Endothelial cell of umbilical vein (primary cell): ENCODE data around the gene PPFIA1. TPM values are rescaled to one million over a fixed set of nuclear protein-coding genes. Genes with fewer than 3 reads are reported as not detected.

Experiments
- BruUV-seq: library from RNA; stranded (reverse); fragments of 400-500 nt; replicated peaks from 2 replicates; lab custom pipeline; 2021; lab: Mats Ljungman, UMichigan
- CTCF ChIA-PET: fragments of 300-600, 350-600 bp; sonication (Branson Sonifier 250); formaldehyde crosslinking; loops from one replicate; lab custom pipeline; 2021; ENCODE audit warnings: antibody characterized with exemption, inconsistent platforms; lab: Charles Lee
- POLR2A ChIA-PET: fragments of 300-600, 350-600 bp; sonication (Branson Sonifier 250); formaldehyde crosslinking; loops from one replicate; lab custom pipeline; 2021; ENCODE audit warnings: antibody characterized with exemption, inconsistent platforms; lab: Charles Lee
- DNase-seq: peaks from one replicate; pipeline ENCODE4 v3.0.0-alpha.2; 2011; ENCODE audit warnings: low read depth, low spot score
- FAIRE-seq: peaks from 2 replicates; lab custom pipeline; 2011; peaks lifted over from hg19 to GRCh38; lab: Jason Lieb, UNC
- H2AFZ ChIP-seq: 2 replicates; pipeline ENCODE4 v1.6.0; 2012; ENCODE audit warnings: low read depth, low read length, control low read depth, inconsistent platforms
- H3K27ac ChIP-seq: 2 replicates; pipeline ENCODE4 v1.5.1; 2011; ENCODE audit warnings: low read depth, mild to moderate bottlenecking, control low read depth, low read length, moderate library complexity; ENCODE audit not compliant: insufficient read depth
- H3K27me3 ChIP-seq, 2 experiments: 2 replicates each; pipeline versions ENCODE4 v1.6.0 to v1.6.1; 2011; ENCODE audit warnings: low read length in 2 of 2, mixed read lengths in 1 of 2; ENCODE audit not compliant: control insufficient read depth in 2 of 2, insufficient read depth in 2 of 2
- H3K36me3 ChIP-seq, 2 experiments: 2 replicates in 1 of 2; 3 replicates in 1 of 2; pipeline ENCODE4 v1.5.1; 2011; ENCODE audit warnings: low read length in 2 of 2, mild to moderate bottlenecking in 1 of 2, moderate library complexity in 1 of 2; ENCODE audit not compliant: control insufficient read depth in 2 of 2, insufficient read depth in 2 of 2; ENCODE audit errors: extremely low read depth in 1 of 2
- H3K4me1 ChIP-seq: 3 replicates; pipeline ENCODE4 v1.5.1; 2011; ENCODE audit warnings: mild to moderate bottlenecking, low read length; ENCODE audit not compliant: control insufficient read depth, insufficient read depth; ENCODE audit errors: extremely low read depth
- H3K4me2 ChIP-seq: 2 replicates; pipeline ENCODE4 v1.6.1; 2011; ENCODE audit warnings: low read length, control low read depth, mixed read lengths; ENCODE audit not compliant: insufficient read depth
- H3K4me3 ChIP-seq, 3 experiments: fragments of 200-600 bp in 1 of 3; sonication (generic), shearing (Covaris generic) in 1 of 3; replicated peaks in 1 of 3; 2 replicates each; pipeline ENCODE4 v1.5.1; 2011 to 2016; ENCODE audit warnings: control low read depth in 3 of 3, low read length in 3 of 3, mild to moderate bottlenecking in 2 of 3, inconsistent platforms in 1 of 3, low read depth in 1 of 3, moderate library complexity in 1 of 3; ENCODE audit not compliant: insufficient read depth in 1 of 3
- H3K79me2 ChIP-seq: 2 replicates; pipeline ENCODE4 v1.6.0; 2012; ENCODE audit warnings: low read length, inconsistent platforms; ENCODE audit not compliant: control insufficient read depth, insufficient read depth
- H3K9ac ChIP-seq: replicated peaks from 2 replicates; pipeline ENCODE3; 2011; ENCODE audit warnings: low read length, control low read depth; ENCODE audit not compliant: insufficient read depth; ENCODE audit errors: extremely low read depth
- H3K9me1 ChIP-seq: replicated peaks from 3 replicates; pipeline ENCODE4 v1.6.0; 2011; ENCODE audit warnings: mild to moderate bottlenecking, low read length; ENCODE audit not compliant: control insufficient read depth, insufficient read depth; ENCODE audit errors: extremely low read depth
- H3K9me3 ChIP-seq: replicated peaks from 2 replicates; pipeline ENCODE4 v1.5.1; 2012; ENCODE audit warnings: low read length, inconsistent platforms; ENCODE audit not compliant: control insufficient read depth, insufficient read depth
- H4K20me1 ChIP-seq: replicated peaks from 2 replicates; pipeline ENCODE3; 2011; ENCODE audit warnings: mild to moderate bottlenecking, low read length; ENCODE audit not compliant: control insufficient read depth, insufficient read depth; ENCODE audit errors: extremely low read depth
- EZH2 ChIP-seq: IDR thresholded peaks from 2 replicates; pipeline ENCODE4 v1.6.1; 2012; ENCODE audit warnings: borderline replicate concordance, low read depth, mild to moderate bottlenecking, moderate library complexity, low read length, inconsistent platforms; ENCODE audit not compliant: severe bottlenecking
- FOS ChIP-seq: IDR thresholded peaks from 2 replicates; pipeline ENCODE4 v1.6.1; 2011; ENCODE audit warnings: mild to moderate bottlenecking, low read length, moderate library complexity, borderline replicate concordance; ENCODE audit not compliant: insufficient read depth
- GATA2 ChIP-seq: IDR thresholded peaks from 2 replicates; pipeline ENCODE4 v1.7.0; 2011; ENCODE audit warnings: low read depth, mild to moderate bottlenecking, moderate library complexity, mixed read lengths, low read length; ENCODE audit not compliant: insufficient read length, insufficient read depth
- JUN ChIP-seq: IDR thresholded peaks from 2 replicates; pipeline ENCODE4 v1.6.1; 2011; ENCODE audit warnings: borderline replicate concordance, low read depth; ENCODE audit not compliant: insufficient read length, insufficient read depth
- MAX ChIP-seq: IDR thresholded peaks from 2 replicates; pipeline ENCODE4 v1.6.1; 2011; ENCODE audit not compliant: insufficient read depth, insufficient read length
- MYC ChIP-seq: IDR thresholded peaks from one replicate; pipeline ENCODE4 v1.6.1; 2011; ENCODE audit warnings: mild to moderate bottlenecking, low read depth, low read length
- POLR2A ChIP-seq: IDR thresholded peaks from 2 replicates; pipeline ENCODE4 v1.6.1; 2012; ENCODE audit warnings: low read depth, mild to moderate bottlenecking, control low read depth, low read length
- POLR2AphosphoS5 ChIP-seq: IDR thresholded peaks from 2 replicates; pipeline ENCODE4 v1.6.1; 2012; ENCODE audit warnings: low read depth, mild to moderate bottlenecking, control low read depth, low read length, moderate library complexity; ENCODE audit not compliant: insufficient read depth
- dilution Hi-C: fragments of 300-500 bp; cut with MboI; formaldehyde crosslinking; loops from one replicate; pipeline ENCODE4 v1.15.0; 2019; ENCODE audit warnings: low sequenced_read_pairs; ENCODE audit not compliant: extremely low pct_ligation_motif_present
- intact Hi-C: fragments of 100-400 bp; cut with micrococcal nuclease; formaldehyde crosslinking; loops from one replicate; pipeline ENCODE4 v1.10.0; 2022
- polyA plus RNA-seq, 4 experiments: library from polyadenylated mRNA; depleted of rRNA in 3 of 4; stranded (reverse) in 3 of 4; unstranded in 1 of 4; fragments of >200 nt; gene quantifications; 2 replicates each; pipeline versions ENCODE4 v1.2.1 to v1.2.3, GENCODE V29; 2011 to 2012; ENCODE audit warnings: missing spikeins in 1 of 4
- total RNA-seq: library from RNA; stranded (reverse); gene quantifications from 2 replicates; pipeline ENCODE4 v1.2.3, GENCODE V29; 2021
- TF ChIP-seq, protein P1 (sequence below), 2 donors: IDR thresholded peaks; 1 replicate in 1 of 2; 2 replicates in 1 of 2; pipeline ENCODE4 v1.5.1; 2011; ENCODE audit warnings: low read length in 2 of 2, mild to moderate bottlenecking in 2 of 2, moderate library complexity in 2 of 2, control low read depth in 1 of 2, inconsistent platforms in 1 of 2, low read depth in 1 of 2; ENCODE audit not compliant: insufficient read depth in 1 of 2; ENCODE audit errors: extremely low read depth in 1 of 2

PPFIA1 gene
- total and polyA plus RNA-seq, 2 donors (not counting 3 experiments of a cell fraction or from before 2014, with no cell fraction given) = 44.3 to 60.9 TPM

DNA sequence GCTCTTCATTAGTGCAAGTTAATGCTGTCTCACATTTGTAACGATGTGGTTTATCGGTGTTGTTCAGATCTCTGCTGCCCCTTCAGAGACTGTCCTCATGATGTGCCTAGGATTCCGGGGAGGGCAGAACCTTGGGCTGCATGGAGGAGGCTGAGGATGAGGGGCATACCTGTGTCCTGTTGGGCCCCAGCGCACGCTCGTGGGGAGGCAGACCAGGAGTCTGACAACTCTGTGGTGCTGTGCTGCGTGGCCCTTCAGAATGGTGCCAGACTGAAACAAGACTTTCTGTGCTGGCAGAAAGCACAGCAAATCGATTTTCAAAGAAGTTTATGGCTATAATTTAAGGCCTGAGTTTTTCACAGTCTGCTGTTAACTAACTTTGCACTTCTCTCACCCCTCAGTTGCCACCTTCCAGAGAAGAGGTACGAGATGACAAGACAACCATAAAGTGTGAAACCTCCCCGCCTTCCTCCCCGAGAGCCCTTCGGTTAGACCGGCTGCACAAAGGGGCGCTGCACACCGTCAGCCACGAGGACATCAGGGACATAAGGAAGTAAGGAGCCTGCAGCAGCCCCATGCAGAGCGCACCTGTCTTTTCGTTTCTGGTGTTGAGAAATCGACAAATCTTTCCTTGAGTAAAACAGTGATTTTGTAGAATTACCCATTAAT lies 83.5 kb downstream of the PPFIA1 start:
- Histone ChIP-seq H3K79me2 (no peaks in the 10 kb centered on the region), H3K9ac (no peak overlapping the region), H3K27ac (no peak overlapping the region), H4K20me1 (no peaks in the 10 kb centered on the region), H3K9me3 (no peaks in the 10 kb centered on the region), H3K4me3 (no peak overlapping the region), H3K36me3 (peaks cover 11 to 27% of the 10 kb centered on the region in 2 experiments), H3K4me1 (no peaks in the 10 kb centered on the region), H3K9me1 (no peaks in the 10 kb centered on the region), H3K27me3 (no peaks in the 10 kb centered on the region), H3K4me2 (no peak overlapping the region), H2AFZ (no peak overlapping the region)
- CTCF ChIA-PET = no interaction called here
- dilution Hi-C loops (no loop called here), intact Hi-C loops (no loop called here)
- TF ChIP-seq JUN (no peak), MAX (no peak), FOS (no peak), POLR2A (no peak)
- DNase-seq (no peak), FAIRE-seq (no peak)
- no TSS peak for BruUV-seq
- POLR2A ChIA-PET = no interaction called here

DNA sequence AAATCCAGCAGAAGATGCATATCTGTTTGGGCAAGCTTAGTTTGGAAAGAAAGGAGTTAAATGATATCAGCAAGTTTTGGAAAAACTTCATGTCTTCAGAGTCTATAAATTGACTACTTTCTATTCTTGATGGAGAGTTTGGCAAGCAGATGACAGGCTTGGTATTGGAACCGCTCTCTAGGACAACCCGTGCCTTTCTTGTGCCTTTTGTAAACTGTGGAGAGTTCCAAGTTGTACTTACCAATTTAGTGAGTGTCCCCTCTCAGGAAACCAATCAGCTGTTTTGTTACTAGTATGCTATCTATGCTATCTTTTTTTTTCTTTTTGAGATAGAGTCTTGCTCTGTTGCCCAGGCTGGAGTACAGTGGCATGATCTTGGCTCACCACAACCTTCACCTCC lies 84.1 kb downstream of the PPFIA1 start:
- no peak overlapping the region for H3K27ac ChIP-seq
- POLR2A ChIA-PET = no interaction called here
- no peak for TF ChIP-seq POLR2A
- TF ChIP-seq POLR2AphosphoS5 = no peak
- TF ChIP-seq MAX = no peak
- TF ChIP-seq, protein P1, sequence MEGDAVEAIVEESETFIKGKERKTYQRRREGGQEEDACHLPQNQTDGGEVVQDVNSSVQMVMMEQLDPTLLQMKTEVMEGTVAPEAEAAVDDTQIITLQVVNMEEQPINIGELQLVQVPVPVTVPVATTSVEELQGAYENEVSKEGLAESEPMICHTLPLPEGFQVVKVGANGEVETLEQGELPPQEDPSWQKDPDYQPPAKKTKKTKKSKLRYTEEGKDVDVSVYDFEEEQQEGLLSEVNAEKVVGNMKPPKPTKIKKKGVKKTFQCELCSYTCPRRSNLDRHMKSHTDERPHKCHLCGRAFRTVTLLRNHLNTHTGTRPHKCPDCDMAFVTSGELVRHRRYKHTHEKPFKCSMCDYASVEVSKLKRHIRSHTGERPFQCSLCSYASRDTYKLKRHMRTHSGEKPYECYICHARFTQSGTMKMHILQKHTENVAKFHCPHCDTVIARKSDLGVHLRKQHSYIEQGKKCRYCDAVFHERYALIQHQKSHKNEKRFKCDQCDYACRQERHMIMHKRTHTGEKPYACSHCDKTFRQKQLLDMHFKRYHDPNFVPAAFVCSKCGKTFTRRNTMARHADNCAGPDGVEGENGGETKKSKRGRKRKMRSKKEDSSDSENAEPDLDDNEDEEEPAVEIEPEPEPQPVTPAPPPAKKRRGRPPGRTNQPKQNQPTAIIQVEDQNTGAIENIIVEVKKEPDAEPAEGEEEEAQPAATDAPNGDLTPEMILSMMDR (IDR thresholded peaks at IDR 0.05; ENCODE audit: extremely low read depth in 1 of 2, insufficient read depth in 1 of 2, low read depth in 1 of 2, low read length in 2 of 2) = no peak
- TF ChIP-seq FOS = no peak
- TF ChIP-seq GATA2 = no peak
- no peak for TF ChIP-seq JUN
- no peak for TF ChIP-seq MYC
- TF ChIP-seq EZH2 = no peak
- FAIRE-seq (no peak), DNase-seq (no peak)
- H3K79me2 ChIP-seq = no peaks in the 10 kb centered on the region
- H3K9ac ChIP-seq = no peak overlapping the region
- H3K9me1 ChIP-seq = no peaks in the 10 kb centered on the region
- no TSS peak for BruUV-seq
- H2AFZ ChIP-seq = no peak overlapping the region
- H3K36me3 ChIP-seq = peaks cover 12 to 26% of the 10 kb centered on the region in 2 experiments
- no peak overlapping the region for H3K4me2 ChIP-seq
- CTCF ChIA-PET = no interaction called here
- H4K20me1 ChIP-seq = no peaks in the 10 kb centered on the region
- H3K4me1 ChIP-seq = no peaks in the 10 kb centered on the region
- intact Hi-C loops = no loop called here
- dilution Hi-C loops = no loop called here
- no peaks in the 10 kb centered on the region for H3K27me3 ChIP-seq
- H3K4me3 ChIP-seq = no peak overlapping the region
- no peaks in the 10 kb centered on the region for H3K9me3 ChIP-seq
